ENCODE measurements around the gene S100A7A.
"Not testable (repeated sequence)": the region's sequence is repeated elsewhere in the genome, so short reads cannot be mapped to it uniquely, and the experiment has no call there.

Gene S100A7A

GRCh38 chr1:153456396-153456795 lies 40.1 kb downstream of the S100A7A start:
- Histone ChIP-seq H3K9me3 (ENCODE audit: control insufficient read depth in 2 of 2, low read length in 2 of 2) (no peaks in the 10 kb centered on the region), H3K9ac (ENCODE audit: low read depth in 1 of 2, low read length in 2 of 2) (no peak overlapping the region), H3K4me3 (ENCODE audit: low read length in 2 of 2) (no peak overlapping the region), H3K27ac (ENCODE audit: low read depth in 2 of 2, low read length in 2 of 2) (no peak overlapping the region), H3K4me1 (ENCODE audit: control insufficient read depth in 2 of 2, insufficient read depth in 2 of 2, low read length in 2 of 2) (no peaks in the 10 kb centered on the region), H3K27me3 (ENCODE audit: control insufficient read depth in 2 of 2, insufficient read depth in 2 of 2, low read length in 2 of 2) (peaks cover 0 to 3% of the 10 kb centered on the region in 2 donors), H3K36me3 (ENCODE audit: control insufficient read depth in 2 of 2, insufficient read depth in 2 of 2, low read length in 2 of 2) (no peaks in the 10 kb centered on the region)

- no peaks in the 10 kb centered on the region for H3K9me3 ChIP-seq (ENCODE audit: control insufficient read depth in 2 of 2, low read length in 2 of 2)
- H3K27me3 ChIP-seq (ENCODE audit: control insufficient read depth in 2 of 2, insufficient read depth in 2 of 2, low read length in 2 of 2): no peaks in the 10 kb centered on the region
- H3K4me3 ChIP-seq (ENCODE audit: low read length in 2 of 2): no peak overlapping the region
- no peaks in the 10 kb centered on the region for H3K4me1 ChIP-seq (ENCODE audit: control insufficient read depth in 2 of 2, insufficient read depth in 2 of 2, low read length in 2 of 2)
- H3K36me3 ChIP-seq (ENCODE audit: control insufficient read depth in 2 of 2, insufficient read depth in 2 of 2, low read length in 2 of 2): no peaks in the 10 kb centered on the region
- H3K9ac ChIP-seq (ENCODE audit: low read depth in 1 of 2, low read length in 2 of 2): no peak overlapping the region
- no peak overlapping the region for H3K27ac ChIP-seq (ENCODE audit: low read depth in 2 of 2, low read length in 2 of 2)
Observed at GRCh38 chr1:153459655-153460054, 43.3 kb downstream of the S100A7A start.

GRCh38 chr1:153460551-153460950 lies 44.2 kb downstream of the S100A7A start, which contains the start of gene S100A7:
Gene S100A7, minus strand, starts transcription at chr1:153460651. Its CDS starts 1,638 bp downstream, at chr1:153459013.
- H3K9ac ChIP-seq (ENCODE audit: low read depth in 1 of 2, low read length in 2 of 2): no peak within 1 kb of the TSS
- no peak within 1 kb of the TSS for H3K4me3 ChIP-seq (ENCODE audit: low read length in 2 of 2)
- H3K27me3 ChIP-seq (ENCODE audit: control insufficient read depth in 2 of 2, insufficient read depth in 2 of 2, low read length in 2 of 2): no peaks in the 10 kb centered on the region
- H3K9me3 ChIP-seq (ENCODE audit: control insufficient read depth in 2 of 2, low read length in 2 of 2): no peaks in the 10 kb centered on the region
- H3K36me3 ChIP-seq (ENCODE audit: control insufficient read depth in 2 of 2, insufficient read depth in 2 of 2, low read length in 2 of 2): no peaks in the 10 kb centered on the region
- no peaks in the 10 kb centered on the region for H3K4me1 ChIP-seq (ENCODE audit: control insufficient read depth in 2 of 2, insufficient read depth in 2 of 2, low read length in 2 of 2)
- no peak within 1 kb of the TSS for H3K27ac ChIP-seq (ENCODE audit: low read depth in 2 of 2, low read length in 2 of 2)

- not testable (repeated sequence) for H3K9me3 ChIP-seq (ENCODE audit: control insufficient read depth in 2 of 2, low read length in 2 of 2); H3K36me3 ChIP-seq (ENCODE audit: control insufficient read depth in 2 of 2, insufficient read depth in 2 of 2, low read length in 2 of 2); H3K4me3 ChIP-seq (ENCODE audit: low read length in 2 of 2); H3K9ac ChIP-seq (ENCODE audit: low read depth in 1 of 2, low read length in 2 of 2); H3K27me3 ChIP-seq (ENCODE audit: control insufficient read depth in 2 of 2, insufficient read depth in 2 of 2, low read length in 2 of 2); H3K27ac ChIP-seq (ENCODE audit: low read depth in 2 of 2, low read length in 2 of 2); H3K4me1 ChIP-seq (ENCODE audit: control insufficient read depth in 2 of 2, insufficient read depth in 2 of 2, low read length in 2 of 2)
Observed at GRCh38 chr1:153462741-153463140, 46.4 kb downstream of the S100A7A start.

GRCh38 chr1:153465811-153466636 lies 49.7 kb downstream of the S100A7A start:
- Histone ChIP-seq H3K4me3 (ENCODE audit: low read length in 2 of 2) (no peak overlapping the region), H3K27ac (ENCODE audit: low read depth in 2 of 2, low read length in 2 of 2) (no peak overlapping the region), H3K36me3 (ENCODE audit: control insufficient read depth in 2 of 2, insufficient read depth in 2 of 2, low read length in 2 of 2) (no peaks in the 10 kb centered on the region), H3K27me3 (ENCODE audit: control insufficient read depth in 2 of 2, insufficient read depth in 2 of 2, low read length in 2 of 2) (no peaks in the 10 kb centered on the region), H3K9ac (ENCODE audit: low read depth in 1 of 2, low read length in 2 of 2) (no peak overlapping the region), H3K4me1 (ENCODE audit: control insufficient read depth in 2 of 2, insufficient read depth in 2 of 2, low read length in 2 of 2) (no peaks in the 10 kb centered on the region), H3K9me3 (ENCODE audit: control insufficient read depth in 2 of 2, low read length in 2 of 2) (no peaks in the 10 kb centered on the region)

GRCh38 chr1:153466908-153467307 lies 50.6 kb downstream of the S100A7A start:
- no peaks in the 10 kb centered on the region for H3K27me3 ChIP-seq (ENCODE audit: control insufficient read depth in 2 of 2, insufficient read depth in 2 of 2, low read length in 2 of 2)
- H3K4me3 ChIP-seq (ENCODE audit: low read length in 2 of 2): no peak overlapping the region
- H3K36me3 ChIP-seq (ENCODE audit: control insufficient read depth in 2 of 2, insufficient read depth in 2 of 2, low read length in 2 of 2): no peaks in the 10 kb centered on the region
- no peak overlapping the region for H3K27ac ChIP-seq (ENCODE audit: low read depth in 2 of 2, low read length in 2 of 2)
- no peaks in the 10 kb centered on the region for H3K9me3 ChIP-seq (ENCODE audit: control insufficient read depth in 2 of 2, low read length in 2 of 2)
- H3K9ac ChIP-seq (ENCODE audit: low read depth in 1 of 2, low read length in 2 of 2): no peak overlapping the region
- no peaks in the 10 kb centered on the region for H3K4me1 ChIP-seq (ENCODE audit: control insufficient read depth in 2 of 2, insufficient read depth in 2 of 2, low read length in 2 of 2)

GRCh38 chr1:153470707-153471106 lies 54.4 kb downstream of the S100A7A start:
- Histone ChIP-seq H3K27me3 (ENCODE audit: control insufficient read depth in 2 of 2, insufficient read depth in 2 of 2, low read length in 2 of 2) (no peaks in the 10 kb centered on the region), H3K4me1 (ENCODE audit: control insufficient read depth in 2 of 2, insufficient read depth in 2 of 2, low read length in 2 of 2) (no peaks in the 10 kb centered on the region), H3K27ac (ENCODE audit: low read depth in 2 of 2, low read length in 2 of 2) (no peak overlapping the region), H3K9ac (ENCODE audit: low read depth in 1 of 2, low read length in 2 of 2) (no peak overlapping the region), H3K36me3 (ENCODE audit: control insufficient read depth in 2 of 2, insufficient read depth in 2 of 2, low read length in 2 of 2) (no peaks in the 10 kb centered on the region), H3K4me3 (ENCODE audit: low read length in 2 of 2) (no peak overlapping the region), H3K9me3 (ENCODE audit: control insufficient read depth in 2 of 2, low read length in 2 of 2) (no peaks in the 10 kb centered on the region)

All from mucosa of rectum (tissue), 2 donors.